Measurements from ENCODE around the gene ORMDL3. TPM values are rescaled to one million over a fixed set of nuclear protein-coding genes. Genes with fewer than 3 reads are reported as not detected.
A peak's percentile ranks its signal among the peaks of the same experiment; 100 is the strongest.

ORMDL3 gene
- total and polyA plus RNA-seq, 2 donors (not counting 1 experiment from before 2014, with no cell fraction given) = 30.1 to 48.1 TPM

DNA sequence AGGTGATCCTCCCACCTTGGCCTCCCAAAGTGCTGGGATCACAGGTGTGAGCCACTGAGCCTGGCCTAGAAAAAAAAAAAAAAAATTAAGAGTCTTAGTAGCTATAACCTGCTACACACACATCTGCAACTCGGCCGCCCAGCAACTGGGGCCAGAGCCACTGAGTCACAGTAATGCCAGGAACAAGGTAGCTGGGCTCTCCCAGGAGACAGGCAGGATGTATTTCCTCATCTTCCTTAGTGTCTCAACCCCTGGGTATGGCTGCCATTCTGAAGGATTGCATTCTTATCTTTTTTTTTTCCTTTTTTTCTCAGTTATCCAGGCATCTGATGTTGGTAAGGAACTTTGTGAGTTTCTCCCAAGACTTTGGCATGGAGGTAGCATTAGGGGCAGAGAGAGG lies 46.1 kb upstream of the ORMDL3 start:
- H2AFZ ChIP-seq (ENCODE audit: low read length) = no peak overlapping the region
- H3K27me3 ChIP-seq (ENCODE audit: control insufficient read depth, insufficient read depth, low read length) = peaks cover 19% of the 10 kb centered on the region
- H3K27ac ChIP-seq (ENCODE audit: insufficient read depth, low read length) = no peak overlapping the region
- no peaks in the 10 kb centered on the region for H4K20me1 ChIP-seq (ENCODE audit: control insufficient read depth, extremely low read depth, insufficient read depth, low read length)
- TF ChIP-seq, protein P1, sequence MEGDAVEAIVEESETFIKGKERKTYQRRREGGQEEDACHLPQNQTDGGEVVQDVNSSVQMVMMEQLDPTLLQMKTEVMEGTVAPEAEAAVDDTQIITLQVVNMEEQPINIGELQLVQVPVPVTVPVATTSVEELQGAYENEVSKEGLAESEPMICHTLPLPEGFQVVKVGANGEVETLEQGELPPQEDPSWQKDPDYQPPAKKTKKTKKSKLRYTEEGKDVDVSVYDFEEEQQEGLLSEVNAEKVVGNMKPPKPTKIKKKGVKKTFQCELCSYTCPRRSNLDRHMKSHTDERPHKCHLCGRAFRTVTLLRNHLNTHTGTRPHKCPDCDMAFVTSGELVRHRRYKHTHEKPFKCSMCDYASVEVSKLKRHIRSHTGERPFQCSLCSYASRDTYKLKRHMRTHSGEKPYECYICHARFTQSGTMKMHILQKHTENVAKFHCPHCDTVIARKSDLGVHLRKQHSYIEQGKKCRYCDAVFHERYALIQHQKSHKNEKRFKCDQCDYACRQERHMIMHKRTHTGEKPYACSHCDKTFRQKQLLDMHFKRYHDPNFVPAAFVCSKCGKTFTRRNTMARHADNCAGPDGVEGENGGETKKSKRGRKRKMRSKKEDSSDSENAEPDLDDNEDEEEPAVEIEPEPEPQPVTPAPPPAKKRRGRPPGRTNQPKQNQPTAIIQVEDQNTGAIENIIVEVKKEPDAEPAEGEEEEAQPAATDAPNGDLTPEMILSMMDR (conservative IDR thresholded peaks at IDR 0.05 in 1 of 2, IDR thresholded peaks at IDR 0.05 in 1 of 2; ENCODE audit: low read depth in 1 of 2, low read length in 2 of 2) = no peak
- TF ChIP-seq EZH2 (IDR thresholded peaks at IDR 0.05; ENCODE audit: low read length, missing control alignments) = no peak
- H3K4me3 ChIP-seq (replicated peaks in 1 of 4; ENCODE audit: control extremely low read depth in 1 of 4, insufficient read depth in 1 of 4, low read depth in 3 of 4, low read length in 4 of 4) = no peak overlapping the region
- no peaks in the 10 kb centered on the region for H3K9me3 ChIP-seq (ENCODE audit: control insufficient read depth, insufficient read depth, low read depth, low read length)
- DNase-seq (ENCODE audit: low read depth in 2 of 2) = no peak
- no peak overlapping the region for H3K4me2 ChIP-seq (ENCODE audit: extremely low read depth, insufficient read depth, low read length)
- H3K79me2 ChIP-seq (ENCODE audit: control insufficient read depth, insufficient read depth, low read length) = no peaks in the 10 kb centered on the region
- H3K4me1 ChIP-seq (ENCODE audit: control insufficient read depth, extremely low read depth, insufficient read depth, low read length) = no peaks in the 10 kb centered on the region
- H3K36me3 ChIP-seq (ENCODE audit: control insufficient read depth, insufficient read depth, low read length) = no peaks in the 10 kb centered on the region
- H3K9ac ChIP-seq (ENCODE audit: insufficient read depth, low read length) = no peak overlapping the region

DNA sequence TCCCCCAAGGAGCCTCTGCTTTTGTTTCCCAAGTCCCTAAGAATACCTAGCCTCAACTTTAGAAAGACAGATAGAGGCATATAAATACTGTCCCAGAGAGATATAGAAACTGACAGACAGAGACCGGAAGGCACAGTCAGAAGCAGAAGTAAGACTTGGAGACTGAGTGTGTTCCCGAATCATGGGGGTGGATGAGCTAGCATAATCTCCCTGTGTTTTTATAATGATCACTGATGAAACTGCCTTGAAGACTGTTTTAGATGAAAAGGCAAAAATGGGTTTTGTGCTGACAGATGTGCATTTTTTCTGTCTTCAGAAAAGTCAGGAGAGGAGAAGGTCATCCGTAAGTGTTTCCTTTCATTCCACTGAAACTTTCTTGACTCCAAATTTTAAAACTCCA lies 44.9 kb upstream of the ORMDL3 start:
- H3K27ac ChIP-seq (ENCODE audit: insufficient read depth, low read length) = no peak overlapping the region
- no peak overlapping the region for H3K4me3 ChIP-seq (replicated peaks in 1 of 4; ENCODE audit: control extremely low read depth in 1 of 4, insufficient read depth in 1 of 4, low read depth in 3 of 4, low read length in 4 of 4)

DNA sequence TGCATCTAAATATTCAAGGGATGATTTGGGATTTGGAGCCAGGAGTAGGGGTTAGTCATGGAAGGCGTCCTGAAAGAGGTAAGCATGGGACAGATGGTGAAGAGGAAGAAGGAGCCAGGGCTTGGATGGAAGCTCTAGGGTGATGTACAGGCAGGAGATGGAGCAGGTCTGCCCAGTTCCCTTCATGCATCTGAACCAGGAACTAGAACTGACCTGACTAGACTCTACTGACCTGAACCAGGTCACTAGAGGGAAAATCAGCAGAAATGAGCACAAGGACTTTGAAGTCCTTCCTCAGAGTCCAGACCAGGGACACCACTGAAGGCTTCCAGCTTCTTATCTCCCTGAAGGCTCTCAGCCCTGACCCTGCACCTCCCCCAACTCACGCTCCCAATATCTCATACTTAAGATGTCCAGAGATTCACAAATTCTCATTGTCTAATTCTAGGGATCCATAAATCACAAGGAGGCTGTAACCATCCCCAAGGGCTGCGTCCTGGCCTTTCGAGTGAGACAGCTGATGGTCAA lies 43.7 kb upstream of the ORMDL3 start:
- no peak overlapping the region for H2AFZ ChIP-seq (ENCODE audit: low read length)
- H3K79me2 ChIP-seq (ENCODE audit: control insufficient read depth, insufficient read depth, low read length) = no peaks in the 10 kb centered on the region
- no peaks in the 10 kb centered on the region for H3K4me1 ChIP-seq (ENCODE audit: control insufficient read depth, extremely low read depth, insufficient read depth, low read length)
- H3K4me2 ChIP-seq (ENCODE audit: extremely low read depth, insufficient read depth, low read length) = no peak overlapping the region
- no peak for DNase-seq (ENCODE audit: low read depth in 2 of 2)
- H4K20me1 ChIP-seq (ENCODE audit: control insufficient read depth, extremely low read depth, insufficient read depth, low read length) = no peaks in the 10 kb centered on the region
- no peak overlapping the region for H3K9ac ChIP-seq (ENCODE audit: insufficient read depth, low read length)
- H3K27me3 ChIP-seq (ENCODE audit: control insufficient read depth, insufficient read depth, low read length) = peaks cover 26% of the 10 kb centered on the region
- no peak overlapping the region for H3K27ac ChIP-seq (ENCODE audit: insufficient read depth, low read length)
- no peak for TF ChIP-seq EZH2 (IDR thresholded peaks at IDR 0.05; ENCODE audit: low read length, missing control alignments)
- TF ChIP-seq, protein P1 (conservative IDR thresholded peaks at IDR 0.05 in 1 of 2, IDR thresholded peaks at IDR 0.05 in 1 of 2; ENCODE audit: low read depth in 1 of 2, low read length in 2 of 2) = no peak
- no peaks in the 10 kb centered on the region for H3K9me3 ChIP-seq (ENCODE audit: control insufficient read depth, insufficient read depth, low read depth, low read length)
- no peak overlapping the region for H3K4me3 ChIP-seq (replicated peaks in 1 of 4; ENCODE audit: control extremely low read depth in 1 of 4, insufficient read depth in 1 of 4, low read depth in 3 of 4, low read length in 4 of 4)
- no peaks in the 10 kb centered on the region for H3K36me3 ChIP-seq (ENCODE audit: control insufficient read depth, insufficient read depth, low read length)

More for the DNA sequence above, 44.9 kb upstream of the ORMDL3 start:
- TF ChIP-seq, protein P1 (conservative IDR thresholded peaks at IDR 0.05 in 1 of 2, IDR thresholded peaks at IDR 0.05 in 1 of 2; ENCODE audit: low read depth in 1 of 2, low read length in 2 of 2) = no peak
- TF ChIP-seq EZH2 (IDR thresholded peaks at IDR 0.05; ENCODE audit: low read length, missing control alignments) = no peak
- peak in 1 of 2 donors; percentile 13 for DNase-seq (ENCODE audit: low read depth in 2 of 2)
- H3K79me2 ChIP-seq (ENCODE audit: control insufficient read depth, insufficient read depth, low read length) = no peaks in the 10 kb centered on the region
- H3K4me1 ChIP-seq (ENCODE audit: control insufficient read depth, extremely low read depth, insufficient read depth, low read length) = no peaks in the 10 kb centered on the region
- H3K36me3 ChIP-seq (ENCODE audit: control insufficient read depth, insufficient read depth, low read length) = no peaks in the 10 kb centered on the region
- H2AFZ ChIP-seq (ENCODE audit: low read length) = no peak overlapping the region
- peaks cover 19% of the 10 kb centered on the region for H3K27me3 ChIP-seq (ENCODE audit: control insufficient read depth, insufficient read depth, low read length)
- no peak overlapping the region for H3K9ac ChIP-seq (ENCODE audit: insufficient read depth, low read length)
- H3K4me2 ChIP-seq (ENCODE audit: extremely low read depth, insufficient read depth, low read length) = no peak overlapping the region
- H3K9me3 ChIP-seq (ENCODE audit: control insufficient read depth, insufficient read depth, low read depth, low read length) = no peaks in the 10 kb centered on the region
- H4K20me1 ChIP-seq (ENCODE audit: control insufficient read depth, extremely low read depth, insufficient read depth, low read length) = no peaks in the 10 kb centered on the region
